Stimulated activated memory B cell treated with anti-CD40 and anti-IgM and Interleukin-4, amounts not matched to agents 10 μg/mL and 1 μg/mL and 100 μg/mL, for 72 hours (primary cell): ENCODE data around the gene TFCP2.
A peak's percentile ranks its signal among the peaks of the same experiment; 100 is the strongest.

Source experiments
- ATAC-seq: fragments of 150-1000 bp; cut with Tn5 transposase; 2 replicates; pipeline ENCODE4 v1.10.0; 2021
- H3K27ac Mint-ChIP-seq: one replicate; pipeline ENCODE4 v1.8.0; 2022; ENCODE audit warnings: mild to moderate bottlenecking, mixed read lengths
- H3K27me3 Mint-ChIP-seq: one replicate; pipeline ENCODE4 v1.8.0; 2022; ENCODE audit warnings: mixed read lengths
- H3K36me3 Mint-ChIP-seq: one replicate; pipeline ENCODE4 v1.8.0; 2022; ENCODE audit warnings: mixed read lengths
- H3K4me1 Mint-ChIP-seq: one replicate; pipeline ENCODE4 v1.8.0; 2022; ENCODE audit warnings: mixed read lengths
- H3K4me3 Mint-ChIP-seq: one replicate; pipeline ENCODE4 v1.8.0; 2022; ENCODE audit warnings: mild to moderate bottlenecking, moderate library complexity, mixed read lengths
- H3K9me3 Mint-ChIP-seq: one replicate; pipeline ENCODE4 v1.8.0; 2022; ENCODE audit warnings: mixed read lengths

The TFCP2 gene

DNA sequence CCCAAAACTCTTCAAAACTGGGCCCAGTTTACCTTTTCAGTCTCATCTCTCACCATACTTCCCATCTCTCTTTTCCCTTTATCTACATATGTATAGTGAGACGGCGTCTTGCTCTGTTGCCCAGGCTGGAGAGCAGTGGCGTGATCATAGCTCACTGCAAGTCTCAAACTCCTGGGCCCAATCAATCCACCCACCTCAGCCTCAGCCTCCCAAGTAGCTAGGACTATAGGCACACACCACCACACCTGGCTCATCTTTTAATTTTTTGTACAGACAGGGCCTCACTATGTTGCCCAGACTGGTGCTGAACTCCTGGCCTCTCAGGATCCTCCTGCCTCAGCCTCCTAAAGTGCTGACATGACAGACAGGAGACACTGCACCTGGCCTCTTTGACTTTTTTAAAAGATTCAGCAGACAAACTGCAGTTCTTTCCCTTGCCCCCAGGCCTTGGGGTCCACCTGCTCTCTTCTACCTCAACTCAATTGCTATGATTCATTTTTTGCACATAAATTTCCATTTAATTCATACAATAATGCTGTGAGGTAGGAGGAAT lies 33.6 kb downstream of the TFCP2 start:
- Mint-ChIP-seq H3K27me3 (no peaks in the 10 kb centered on the region), H3K27ac (no peak overlapping the region), H3K9me3 (no peaks in the 10 kb centered on the region), H3K4me3 (no peak overlapping the region), H3K4me1 (peaks cover 9% of the 10 kb centered on the region), H3K36me3 (peaks cover 23% of the 10 kb centered on the region)
- no peak for ATAC-seq

GRCh38 chr12:51132693-51133092 lies 40.2 kb downstream of the TFCP2 start:
- no peaks in the 10 kb centered on the region for H3K9me3 Mint-ChIP-seq
- H3K27ac Mint-ChIP-seq: no peak overlapping the region
- H3K4me3 Mint-ChIP-seq: no peak overlapping the region
- H3K27me3 Mint-ChIP-seq: no peaks in the 10 kb centered on the region
- H3K36me3 Mint-ChIP-seq: peaks cover 12% of the 10 kb centered on the region
- no peak for ATAC-seq
- peaks cover 13% of the 10 kb centered on the region for H3K4me1 Mint-ChIP-seq

- no peak for ATAC-seq
- Mint-ChIP-seq H3K4me3 (no peak overlapping the region), H3K36me3 (peaks cover 15% of the 10 kb centered on the region), H3K9me3 (no peaks in the 10 kb centered on the region), H3K27ac (no peak overlapping the region), H3K27me3 (no peaks in the 10 kb centered on the region), H3K4me1 (peaks cover 13% of the 10 kb centered on the region)
These were observed 41.0 kb downstream of the TFCP2 start for GRCh38 chr12:51131745-51132521.

- Mint-ChIP-seq H3K27ac (peak overlapping the region; percentile 54), H3K36me3 (peaks cover 38% of the 10 kb centered on the region), H3K4me3 (no peak overlapping the region), H3K4me1 (peaks cover 13% of the 10 kb centered on the region), H3K27me3 (no peaks in the 10 kb centered on the region), H3K9me3 (no peaks in the 10 kb centered on the region)
- no peak for ATAC-seq
These were observed 44.0 kb downstream of the TFCP2 start for GRCh38 chr12:51128919-51129318.

GRCh38 chr12:51127050-51127729 lies 45.7 kb downstream of the TFCP2 start:
- Mint-ChIP-seq H3K27me3 (no peaks in the 10 kb centered on the region), H3K27ac (peak overlapping the region; percentile 61), H3K4me1 (peaks cover 13% of the 10 kb centered on the region), H3K9me3 (no peaks in the 10 kb centered on the region), H3K4me3 (no peak overlapping the region), H3K36me3 (peaks cover 38% of the 10 kb centered on the region)
- no peak for ATAC-seq

DNA sequence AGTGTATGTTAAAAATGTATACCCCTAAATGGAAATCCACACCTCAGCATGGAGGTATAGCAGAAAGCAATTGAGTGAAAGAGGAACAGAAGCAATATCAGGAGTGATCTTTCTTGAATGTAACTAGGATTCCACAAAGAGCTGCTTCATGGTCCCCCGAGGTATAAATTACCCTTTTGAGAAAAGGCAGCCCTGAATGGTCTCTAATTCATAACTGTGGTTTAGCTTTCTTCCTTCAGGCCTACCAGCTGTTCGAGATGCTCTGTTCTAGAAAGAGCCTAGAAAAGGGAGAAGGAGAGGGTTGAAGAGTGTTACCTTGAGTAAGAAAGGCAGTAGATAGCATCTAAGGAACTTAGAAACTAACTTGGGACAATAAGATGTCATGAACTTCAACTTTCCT lies 46.6 kb downstream of the TFCP2 start:
- no peak for ATAC-seq
- Mint-ChIP-seq H3K27ac (peak overlapping the region; percentile 61), H3K9me3 (no peaks in the 10 kb centered on the region), H3K4me1 (peaks cover 13% of the 10 kb centered on the region), H3K4me3 (no peak overlapping the region), H3K27me3 (no peaks in the 10 kb centered on the region), H3K36me3 (peaks cover 33% of the 10 kb centered on the region)

DNA sequence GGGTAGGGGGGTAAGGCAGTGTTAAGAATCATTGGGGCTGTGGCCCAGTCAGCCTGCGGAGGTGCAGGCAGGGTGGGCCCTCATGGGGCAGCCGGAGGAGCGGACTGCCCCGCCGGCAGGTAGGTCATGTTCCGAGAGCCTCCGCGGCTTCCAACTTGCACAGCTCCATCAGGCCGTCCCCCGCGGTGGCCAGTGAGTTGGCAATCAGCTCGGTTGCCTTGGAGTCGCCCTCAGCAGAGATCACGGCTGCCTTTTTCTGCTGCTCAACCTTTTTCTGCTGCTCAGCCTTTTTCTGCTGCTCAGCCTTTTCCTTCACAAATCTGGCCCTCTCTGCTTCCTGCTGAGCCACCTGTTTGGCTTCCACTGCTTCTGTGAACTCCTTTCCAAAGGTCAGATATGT lies 48.4 kb downstream of the TFCP2 start:
- Mint-ChIP-seq H3K27me3 (no peaks in the 10 kb centered on the region), H3K4me1 (peaks cover 11% of the 10 kb centered on the region), H3K36me3 (peaks cover 28% of the 10 kb centered on the region), H3K27ac (no peak overlapping the region), H3K4me3 (no peak overlapping the region), H3K9me3 (no peaks in the 10 kb centered on the region)
- ATAC-seq: no peak

GRCh38 chr12:51122844-51123243 lies 50.1 kb downstream of the TFCP2 start:
- Mint-ChIP-seq H3K4me3 (no peak overlapping the region), H3K27me3 (no peaks in the 10 kb centered on the region), H3K4me1 (no peaks in the 10 kb centered on the region), H3K36me3 (peaks cover 26% of the 10 kb centered on the region), H3K9me3 (no peaks in the 10 kb centered on the region), H3K27ac (no peak overlapping the region)
- ATAC-seq: no peak

DNA sequence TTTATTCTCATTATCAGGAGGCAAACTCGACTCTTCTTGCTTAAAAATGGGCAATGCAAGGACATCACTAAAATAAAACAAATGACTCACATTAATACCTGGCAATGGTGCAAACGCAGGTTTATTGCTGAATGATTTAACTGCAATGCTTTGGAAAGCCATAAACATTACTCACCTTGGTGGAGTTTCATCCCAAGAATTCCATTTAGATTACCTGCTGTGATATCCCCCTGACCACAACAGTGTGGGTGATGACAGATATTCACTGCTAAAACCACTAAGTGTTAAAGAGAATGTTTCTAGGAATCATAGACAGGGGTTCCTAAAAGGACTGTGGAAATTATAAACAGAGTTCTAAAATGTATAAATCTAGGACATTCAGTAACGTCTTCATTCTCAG lies 54.2 kb downstream of the TFCP2 start:
- Mint-ChIP-seq H3K36me3 (peaks cover 27% of the 10 kb centered on the region), H3K4me3 (no peak overlapping the region)

DNA sequence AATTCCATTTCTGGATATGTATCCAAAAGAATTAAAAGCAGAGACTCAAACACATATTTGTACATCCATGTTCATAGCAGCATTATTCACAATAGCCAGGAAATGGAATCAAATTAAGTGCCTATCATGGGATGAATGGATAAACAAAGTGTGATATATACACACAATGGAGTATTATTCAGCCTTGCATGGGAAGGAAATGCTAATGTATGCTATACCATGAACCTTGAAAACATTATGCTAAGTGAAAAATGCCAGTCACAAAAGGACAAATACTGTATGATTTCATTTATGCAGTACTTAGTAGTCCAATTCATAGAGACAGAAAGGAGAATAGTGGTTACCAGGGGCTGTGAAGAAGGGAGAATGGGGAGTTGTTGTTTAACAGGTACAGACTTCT lies 57.4 kb downstream of the TFCP2 start:
- Mint-ChIP-seq H3K4me1 (no peaks in the 10 kb centered on the region), H3K36me3 (peaks cover 43% of the 10 kb centered on the region), H3K27ac (no peak overlapping the region), H3K9me3 (no peaks in the 10 kb centered on the region), H3K27me3 (no peaks in the 10 kb centered on the region), H3K4me3 (no peak overlapping the region)
- ATAC-seq: no peak

More for the DNA sequence above, 54.2 kb downstream of the TFCP2 start:
- Mint-ChIP-seq H3K27me3 (no peaks in the 10 kb centered on the region), H3K9me3 (no peaks in the 10 kb centered on the region), H3K4me1 (no peaks in the 10 kb centered on the region), H3K27ac (no peak overlapping the region)
- no peak for ATAC-seq

GRCh38 chr12:51108136-51108535 lies 64.8 kb downstream of the TFCP2 start:
- Mint-ChIP-seq H3K27ac (no peak overlapping the region), H3K27me3 (no peaks in the 10 kb centered on the region), H3K36me3 (peaks cover 49% of the 10 kb centered on the region), H3K4me1 (no peaks in the 10 kb centered on the region), H3K9me3 (no peaks in the 10 kb centered on the region), H3K4me3 (no peak overlapping the region)
- no peak for ATAC-seq

DNA sequence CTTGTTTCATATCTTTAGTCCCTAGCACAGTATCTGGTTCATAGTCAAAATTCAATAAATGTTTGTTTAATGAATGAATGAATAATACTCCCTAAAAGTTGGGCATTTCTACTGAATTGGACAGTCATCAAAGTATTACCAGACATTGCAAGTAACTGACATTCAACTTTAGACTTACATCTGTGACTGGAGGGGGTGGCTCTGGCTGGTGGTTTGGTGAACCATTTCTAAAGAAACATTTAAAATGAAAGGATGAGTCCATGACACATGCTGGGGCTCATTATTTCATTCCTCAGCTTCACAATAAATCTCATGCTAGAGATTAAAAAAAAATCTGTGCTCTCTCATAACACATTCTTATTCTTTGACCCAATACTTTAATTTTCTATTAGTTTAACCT lies 69.0 kb downstream of the TFCP2 start:
- no peaks in the 10 kb centered on the region for H3K4me1 Mint-ChIP-seq
- no peaks in the 10 kb centered on the region for H3K9me3 Mint-ChIP-seq
- no peak overlapping the region for H3K27ac Mint-ChIP-seq
- peaks cover 67% of the 10 kb centered on the region for H3K36me3 Mint-ChIP-seq
- no peak for ATAC-seq
- no peaks in the 10 kb centered on the region for H3K27me3 Mint-ChIP-seq
- no peak overlapping the region for H3K4me3 Mint-ChIP-seq

GRCh38 chr12:51098611-51099010 lies 74.3 kb downstream of the TFCP2 start:
- H3K36me3 Mint-ChIP-seq: peaks cover 72% of the 10 kb centered on the region
- no peaks in the 10 kb centered on the region for H3K27me3 Mint-ChIP-seq
- no peak for ATAC-seq
- H3K4me1 Mint-ChIP-seq: no peaks in the 10 kb centered on the region
- H3K4me3 Mint-ChIP-seq: no peak overlapping the region
- no peak overlapping the region for H3K27ac Mint-ChIP-seq
- no peaks in the 10 kb centered on the region for H3K9me3 Mint-ChIP-seq

GRCh38 chr12:51090705-51091229 lies 82.2 kb downstream of the TFCP2 start:
- H3K36me3 Mint-ChIP-seq: peaks cover 35% of the 10 kb centered on the region
- ATAC-seq: no peak
- H3K4me3 Mint-ChIP-seq: no peak overlapping the region
- H3K9me3 Mint-ChIP-seq: no peaks in the 10 kb centered on the region
- no peak overlapping the region for H3K27ac Mint-ChIP-seq
- H3K4me1 Mint-ChIP-seq: peaks cover 6% of the 10 kb centered on the region
- no peaks in the 10 kb centered on the region for H3K27me3 Mint-ChIP-seq

- ATAC-seq: no peak
These were observed 85.1 kb downstream of the TFCP2 start for GRCh38 chr12:51087818-51088217.

More at GRCh38 chr12:51087818-51088217, 85.1 kb downstream of the TFCP2 start:
- Mint-ChIP-seq H3K27ac (no peak overlapping the region), H3K4me3 (no peak overlapping the region), H3K27me3 (no peaks in the 10 kb centered on the region), H3K36me3 (peaks cover 12% of the 10 kb centered on the region), H3K9me3 (no peaks in the 10 kb centered on the region), H3K4me1 (peaks cover 11% of the 10 kb centered on the region)
